HL-60/S4 treated with retinoic acid at 250 ng/mL for 4 days and 3 days (cell line): ENCODE measurements around the gene C22orf31.

Experiments
- in situ Hi-C: fragments of 300-500 bp; cut with MboI; formaldehyde crosslinking; loops from 2 replicates; pipeline ENCODE4 v1.7.0; 2022; ENCODE audit warnings: low sequenced_read_pairs

C22orf31 gene

DNA sequence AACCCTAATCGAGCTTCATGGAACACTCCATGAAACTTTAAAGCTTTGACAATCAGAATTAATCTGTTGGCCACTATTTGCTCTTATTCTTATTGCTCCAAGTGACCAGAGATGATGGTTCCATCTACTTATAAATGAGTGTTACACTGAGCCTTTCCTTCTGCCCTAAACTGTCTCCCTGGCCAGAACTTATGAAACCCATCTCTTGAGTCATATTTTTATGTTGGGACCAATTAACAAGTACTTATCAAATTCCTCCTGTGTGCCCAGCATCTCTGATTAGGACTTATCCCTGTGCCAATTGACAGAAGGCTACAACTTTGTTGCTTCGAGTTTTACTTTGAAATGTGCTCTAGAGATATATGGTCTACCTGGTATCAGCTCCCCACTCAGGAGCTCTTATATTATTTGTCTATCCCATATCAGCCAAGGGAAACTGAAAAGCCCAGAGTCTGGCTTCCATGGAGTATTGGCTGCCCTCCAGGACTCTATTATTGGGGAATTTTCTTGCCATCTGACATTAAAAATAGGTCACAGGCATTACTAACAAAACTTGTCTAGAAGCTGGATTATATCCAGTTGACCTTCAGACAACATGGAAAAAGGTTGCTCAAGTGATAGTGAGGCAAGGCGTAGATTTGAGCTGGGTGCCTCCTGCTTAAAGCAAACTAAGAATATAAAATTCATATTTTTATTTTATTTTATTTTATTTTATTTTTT, 20.0 kb upstream of the C22orf31 start:
- in situ Hi-C loops: no loop called here

DNA sequence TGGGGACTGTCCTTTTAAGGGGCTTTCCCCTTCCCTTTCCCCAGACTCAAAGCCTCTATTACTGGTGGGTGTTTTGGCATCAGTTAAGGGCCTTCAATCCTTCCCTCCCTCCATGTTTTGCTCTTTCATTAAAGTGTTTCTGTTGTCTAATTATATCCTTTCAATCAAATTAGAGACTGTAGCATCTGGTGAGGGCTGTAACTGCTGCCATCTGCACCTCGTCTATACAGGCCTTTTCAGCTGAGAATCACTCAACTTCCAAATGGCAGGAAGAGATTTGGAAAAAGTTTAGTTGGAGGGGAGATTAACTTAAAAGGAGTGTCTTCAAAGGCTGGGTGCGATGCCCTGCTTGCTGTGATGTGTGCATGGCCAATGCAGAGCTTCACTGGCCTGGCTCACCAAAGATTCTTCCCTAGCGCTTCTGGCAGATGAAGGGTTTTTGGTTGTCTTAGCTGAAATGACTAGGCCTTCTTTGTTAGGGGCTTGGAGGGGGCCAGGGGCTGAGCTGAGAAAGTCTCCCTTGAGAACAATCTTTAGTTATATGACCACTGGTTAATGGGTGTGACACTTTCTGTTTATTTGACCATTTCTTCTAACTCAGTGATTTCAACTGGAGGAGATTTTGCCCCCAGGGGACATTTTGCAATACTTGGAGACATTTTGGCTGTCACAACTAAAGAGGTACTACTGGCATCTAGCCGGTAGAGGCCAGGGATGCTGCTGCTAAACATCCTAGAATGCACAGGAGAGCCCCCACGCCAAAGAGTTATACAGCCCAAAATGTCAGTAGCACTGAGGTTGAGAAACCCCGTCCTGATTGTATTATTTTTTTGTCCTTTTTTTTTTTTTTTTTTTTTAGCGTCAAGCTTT, 18.7 kb upstream of the C22orf31 start:
- in situ Hi-C loops: no loop called here

DNA sequence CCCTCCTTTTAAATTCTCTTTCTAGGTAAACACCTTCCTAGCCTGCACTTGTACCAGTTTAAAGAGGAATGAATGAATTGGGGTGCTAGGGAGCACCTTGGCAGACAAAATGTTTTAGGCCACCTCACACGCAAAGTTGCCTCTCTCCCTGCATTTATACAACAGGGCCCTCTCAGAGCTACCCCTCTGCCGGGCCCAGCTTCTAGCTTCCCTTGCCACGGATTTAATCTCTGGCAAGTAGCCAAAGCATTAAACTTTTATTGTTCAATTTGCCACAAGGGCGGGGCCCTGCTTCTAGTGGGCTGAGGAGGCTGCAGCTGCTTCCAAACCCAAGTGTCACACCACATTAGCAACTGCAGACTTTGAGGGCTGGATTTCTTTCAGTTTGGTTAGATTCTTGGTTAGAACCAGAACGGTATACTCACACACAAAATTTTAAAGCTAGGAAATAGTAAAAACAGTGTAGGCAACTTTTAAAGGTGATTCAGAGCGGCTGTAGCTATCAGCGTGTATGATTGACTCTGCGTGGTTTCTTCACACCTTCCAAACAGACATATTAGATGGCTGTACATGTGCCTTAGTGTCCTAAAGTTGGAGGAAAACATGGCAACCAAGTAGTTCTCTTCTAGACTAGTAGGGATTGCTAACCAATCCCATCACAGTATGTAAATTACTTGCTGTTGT, 17.7 kb upstream of the C22orf31 start:
- in situ Hi-C loops: no loop called here

DNA sequence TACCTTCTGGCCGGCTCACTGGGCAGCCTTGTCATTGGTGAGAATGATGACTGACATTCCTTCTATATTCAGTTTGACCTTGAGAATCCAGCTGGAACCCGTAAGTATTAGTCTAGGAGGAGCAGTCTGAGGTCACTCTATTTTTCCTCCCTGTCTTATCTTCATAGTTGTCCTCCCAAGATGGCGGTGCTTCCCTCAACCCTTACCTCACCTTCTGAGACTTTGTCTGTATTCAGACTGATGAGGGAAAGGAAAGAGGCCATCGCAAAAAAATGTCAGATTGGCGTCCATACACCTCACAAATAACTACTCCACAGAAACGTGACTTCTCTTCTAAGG, 17.2 kb upstream of the C22orf31 start:
- in situ Hi-C loops: no loop called here

- in situ Hi-C loops: no loop called here
These were observed 16.6 kb upstream of the C22orf31 start for GRCh38 chr22:29078036-29078868.

GRCh38 chr22:29074276-29074772, 12.7 kb upstream of the C22orf31 start:
- in situ Hi-C loops: no loop called here

DNA sequence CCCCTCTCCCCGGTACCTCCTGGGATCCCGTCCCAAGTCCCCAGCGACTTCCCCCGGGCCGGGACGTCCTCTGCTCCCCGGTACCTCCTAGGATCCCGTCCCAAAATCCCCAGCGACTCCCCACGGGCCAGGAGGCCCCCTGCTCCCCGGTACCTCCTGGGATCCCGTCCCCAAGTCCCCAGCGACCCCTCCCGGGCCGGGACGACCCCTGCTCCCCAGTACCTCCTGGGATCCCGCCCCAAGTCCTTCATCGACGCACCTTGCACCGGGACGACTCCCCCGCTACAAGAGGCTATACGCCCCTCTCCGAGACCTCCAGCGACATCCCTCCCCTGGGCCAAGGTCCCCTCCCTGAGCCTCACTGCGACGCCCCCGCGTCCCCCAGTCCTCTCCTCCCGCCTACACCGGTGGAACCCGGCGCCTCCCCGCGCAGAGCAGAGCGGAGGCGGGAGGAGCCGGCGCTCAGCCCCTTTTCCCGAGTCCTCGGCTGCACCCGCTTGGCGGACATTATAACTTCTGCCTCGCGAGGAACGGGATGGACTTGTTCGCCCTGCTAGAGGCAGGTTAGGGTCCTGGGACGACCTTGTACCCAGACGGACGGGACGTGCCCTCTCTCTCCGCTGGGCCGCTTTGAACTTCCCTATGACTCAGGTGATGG, 12.1 kb upstream of the C22orf31 start:
- in situ Hi-C loops: no loop called here

DNA sequence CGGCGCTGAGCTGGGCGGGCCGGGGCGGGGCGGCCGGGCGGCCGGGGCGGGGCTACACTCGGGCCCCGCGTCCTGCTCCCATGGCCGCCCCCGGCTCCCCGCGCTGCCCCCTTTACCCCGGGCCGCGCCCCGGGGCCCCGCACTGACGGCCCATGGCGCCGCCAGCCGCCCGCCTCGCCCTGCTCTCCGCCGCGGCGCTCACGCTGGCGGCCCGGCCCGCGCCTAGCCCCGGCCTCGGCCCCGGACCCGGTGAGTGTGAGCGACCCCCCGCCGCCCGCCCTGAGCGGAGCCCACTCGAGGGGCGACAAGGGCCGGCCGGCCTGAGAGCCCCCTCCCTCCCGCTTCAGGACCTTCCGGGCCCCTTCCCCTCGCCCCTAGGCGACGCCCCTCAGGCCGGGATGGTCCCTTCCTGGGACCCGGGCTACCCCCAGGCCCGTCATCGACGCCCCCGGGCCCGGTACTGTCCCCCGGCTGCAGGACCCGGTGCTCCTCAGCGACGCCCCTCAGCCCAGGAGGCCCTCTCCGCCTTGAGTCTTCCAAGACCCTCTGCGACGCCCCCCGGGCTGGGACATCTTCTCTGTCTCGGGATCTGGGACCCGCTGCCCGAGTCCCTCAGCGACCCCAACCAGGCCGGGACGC, 11.5 kb upstream of the C22orf31 start, which contains the start of gene KREMEN1:
Gene KREMEN1, plus strand, starts transcription at position 57 of the 639 bp plus-strand sequence. Its CDS starts 96 bp downstream, at position 153.
- in situ Hi-C loops: no loop called here

- in situ Hi-C loops: no loop called here
These were observed 10.8 kb upstream of the C22orf31 start for GRCh38 chr22:29072193-29072978.

GRCh38 chr22:29071261-29072045, 9.8 kb upstream of the C22orf31 start:
- in situ Hi-C loops: no loop called here

DNA sequence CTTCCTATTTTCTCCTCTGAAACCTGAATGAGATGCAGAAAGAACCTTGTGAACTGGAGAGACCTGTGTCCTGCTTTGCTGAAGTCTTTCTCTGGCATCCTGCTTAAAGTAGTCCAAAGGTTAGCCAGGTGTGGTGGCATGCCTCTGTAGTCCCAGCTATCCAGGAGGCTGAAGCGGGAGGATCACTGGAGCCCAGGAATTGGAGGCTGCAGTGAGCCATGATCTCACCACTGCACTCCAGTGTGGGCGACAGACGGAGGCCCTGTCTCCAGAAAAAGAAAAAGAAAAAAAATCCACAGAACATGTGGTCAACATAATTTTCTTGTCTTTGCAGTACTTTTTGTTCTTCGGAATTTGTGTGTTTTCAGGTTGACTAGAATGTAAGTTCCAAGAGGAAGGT, 8.9 kb upstream of the C22orf31 start:
- in situ Hi-C loops: no loop called here

DNA sequence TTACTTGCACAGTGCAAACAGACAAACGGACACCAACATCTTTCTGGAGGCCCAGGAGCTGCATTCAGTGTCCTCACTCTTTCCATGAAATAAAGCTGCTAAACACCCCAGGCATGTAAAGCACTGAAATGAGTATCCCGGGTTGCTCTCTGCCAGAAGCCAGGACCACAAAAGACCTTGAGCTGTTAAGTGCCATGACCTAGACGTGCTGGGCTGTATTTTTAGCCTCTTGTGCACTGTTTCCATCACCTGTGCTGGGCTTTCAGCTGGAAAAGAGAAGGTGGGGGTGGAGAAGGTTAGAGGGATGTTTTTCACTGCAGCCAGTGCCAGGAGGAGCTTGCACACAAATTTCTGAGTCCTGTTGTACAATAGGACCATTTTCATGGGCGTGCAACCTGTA, 7.8 kb upstream of the C22orf31 start:
- in situ Hi-C loops: no loop called here

GRCh38 chr22:29065468-29066190, 4.0 kb upstream of the C22orf31 start:
- in situ Hi-C loops: no loop called here

GRCh38 chr22:29062286-29062821, 723 bp upstream of the C22orf31 start:
- in situ Hi-C loops: no loop called here

DNA sequence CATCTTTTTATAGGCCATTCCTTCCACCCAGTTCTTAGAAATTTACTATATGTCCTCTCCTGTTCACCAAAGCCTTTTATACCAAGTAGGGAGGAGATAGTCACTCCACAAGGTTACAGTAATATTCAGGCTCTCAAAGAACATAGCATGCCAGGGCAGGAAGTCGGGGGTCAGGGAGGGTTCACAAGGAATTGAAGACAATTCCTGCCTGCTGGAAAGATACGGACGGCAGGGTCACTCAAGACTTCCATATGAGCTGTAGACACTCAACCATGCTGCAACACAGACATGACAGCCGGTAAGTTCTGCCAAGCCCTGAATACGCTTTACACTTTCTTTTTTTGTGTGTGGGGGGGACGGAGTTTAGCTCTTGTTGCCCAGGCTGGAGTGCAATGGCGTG, 700 bp downstream of the C22orf31 start:
- in situ Hi-C loops: no loop called here

GRCh38 chr22:29060251-29060869, 1.3 kb downstream of the C22orf31 start:
- in situ Hi-C loops: no loop called here

GRCh38 chr22:29056472-29056871, 5.2 kb downstream of the C22orf31 start:
- in situ Hi-C loops: no loop called here
